Embryonic facial prominence (tissue), 1 donor: ENCODE results near the gene SLC12A7.
"Not testable (repeated sequence)": the region's sequence is repeated elsewhere in the genome, so short reads cannot be mapped to it uniquely, and the experiment has no call there.

Experiments
- DNase-seq: peaks from one replicate; pipeline ENCODE4 v3.0.0-alpha.2; 2016; ENCODE audit errors: extremely low spot score

Gene SLC12A7

GRCh38 chr5:1140818-1141189, 28.9 kb upstream of the SLC12A7 start:
- no peak for DNase-seq

- no peak for DNase-seq
Observed at GRCh38 chr5:1140171-1140817, 28.4 kb upstream of the SLC12A7 start.

- DNase-seq, result no peak
Observed at GRCh38 chr5:1139331-1140170, 27.7 kb upstream of the SLC12A7 start.

GRCh38 chr5:1138445-1139245, 26.8 kb upstream of the SLC12A7 start:
- DNase-seq, result no peak

- DNase-seq, result no peak
Observed at GRCh38 chr5:1137567-1138444, 25.9 kb upstream of the SLC12A7 start.

GRCh38 chr5:1136814-1137213, 25.0 kb upstream of the SLC12A7 start:
- DNase-seq, result no peak

- DNase-seq, result no peak
Observed at GRCh38 chr5:1135696-1136525, 24.0 kb upstream of the SLC12A7 start.

- DNase-seq, result no peak
Observed at GRCh38 chr5:1134478-1134877, 22.6 kb upstream of the SLC12A7 start.

- DNase-seq, result peak; percentile 72
Observed at GRCh38 chr5:1133510-1134201, 21.8 kb upstream of the SLC12A7 start.

GRCh38 chr5:1133108-1133507, 21.2 kb upstream of the SLC12A7 start:
- DNase-seq, result no peak

GRCh38 chr5:1132570-1132969, 20.7 kb upstream of the SLC12A7 start:
- DNase-seq, result no peak

- DNase-seq, result no peak
Observed at GRCh38 chr5:1131726-1132125, 19.9 kb upstream of the SLC12A7 start.

- no peak for DNase-seq
Observed at GRCh38 chr5:1131191-1131621, 19.3 kb upstream of the SLC12A7 start.

GRCh38 chr5:1130218-1130946, 18.5 kb upstream of the SLC12A7 start:
- DNase-seq, result no peak

- no peak for DNase-seq
Observed at GRCh38 chr5:1129711-1130055, 17.8 kb upstream of the SLC12A7 start.

GRCh38 chr5:1128977-1129710, 17.3 kb upstream of the SLC12A7 start:
- DNase-seq, result no peak

- DNase-seq, result no peak
Observed at GRCh38 chr5:1127959-1128785, 16.3 kb upstream of the SLC12A7 start.

- not testable (repeated sequence) for DNase-seq
Observed at GRCh38 chr5:1125695-1126094, 13.8 kb upstream of the SLC12A7 start.
